NCI-H2107 treated with DMSO at 0.1 percent for 48 hours (cell line): Measurements from ENCODE around the gene OPRM1.

Source experiments
- DNase-seq: peaks from one replicate; lab custom pipeline; 2025; ENCODE audit not compliant: unreplicated experiment; lab: John Stamatoyannopoulos, UW

Gene OPRM1

GRCh38 chr6:154080461-154081189 is 41.6 kb downstream of the OPRM1 start:
- no peak for DNase-seq

- no peak for DNase-seq
Measured at GRCh38 chr6:154086510-154086909, 47.5 kb downstream of the OPRM1 start.

GRCh38 chr6:154092326-154092962 is 53.4 kb downstream of the OPRM1 start:
- no peak for DNase-seq

DNA sequence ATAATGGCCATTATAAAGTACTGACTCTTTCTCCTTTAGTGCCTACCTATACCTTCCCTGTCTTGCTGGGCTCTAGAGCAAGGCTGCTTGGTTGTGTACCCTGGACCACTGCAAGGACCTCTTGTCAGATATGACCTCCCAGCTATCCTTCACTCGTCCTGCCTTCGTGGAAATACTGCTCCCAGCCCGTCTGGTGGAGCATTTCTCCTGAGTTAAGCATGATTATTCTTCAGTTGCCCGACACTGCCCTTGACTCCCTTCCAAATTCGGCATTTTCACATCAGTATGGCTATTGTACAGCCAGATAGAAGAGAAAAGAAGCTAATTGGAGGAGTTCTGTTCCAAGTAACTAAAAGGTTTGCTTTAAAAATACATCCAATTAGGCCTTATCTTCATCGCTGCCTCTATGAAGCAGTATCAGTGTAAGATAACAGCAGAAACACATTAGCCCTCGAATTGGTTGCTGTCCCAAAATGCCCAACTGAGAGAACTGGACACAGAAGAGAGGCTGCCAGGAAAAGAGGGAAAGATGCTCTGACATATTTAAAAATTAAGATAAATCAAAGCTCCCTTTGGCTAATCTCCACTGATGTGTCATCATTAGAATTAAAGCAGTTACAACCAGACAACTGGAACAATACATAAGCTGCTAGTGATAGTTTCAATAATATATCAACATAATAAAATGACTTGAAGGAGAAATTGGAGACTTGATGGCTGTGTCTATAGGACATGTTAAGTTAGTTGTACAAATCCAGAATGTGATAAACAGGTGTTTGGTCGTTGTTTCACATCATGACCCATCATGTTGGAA is 54.4 kb downstream of the OPRM1 start:
- DNase-seq: no peak

- DNase-seq: no peak
Measured at GRCh38 chr6:154095571-154095970, 56.5 kb downstream of the OPRM1 start.

- no peak for DNase-seq
Measured at GRCh38 chr6:154096316-154096715, 57.3 kb downstream of the OPRM1 start.

DNA sequence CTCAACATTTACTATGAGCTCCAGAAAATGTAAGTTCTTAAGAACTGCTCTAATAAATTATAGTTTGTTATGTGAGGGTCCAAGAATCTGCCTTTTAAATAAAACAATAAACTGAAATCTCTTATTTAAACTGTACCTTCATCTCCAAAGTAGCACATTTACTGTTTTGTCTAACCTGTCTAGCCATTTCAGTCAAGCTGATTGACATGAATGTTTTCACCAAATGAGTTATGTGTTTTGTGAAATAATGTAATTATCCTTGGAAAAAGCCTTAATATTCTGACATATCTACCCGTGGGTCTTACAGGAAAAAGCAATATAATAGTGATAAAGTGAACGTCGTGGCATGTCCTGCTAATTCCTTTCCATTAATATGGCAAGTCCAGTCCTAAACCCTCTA is 57.8 kb downstream of the OPRM1 start:
- DNase-seq: no peak

- no peak for DNase-seq
Measured at GRCh38 chr6:154099211-154099610, 60.2 kb downstream of the OPRM1 start.

- DNase-seq: no peak
Measured at GRCh38 chr6:154106251-154106650, 67.2 kb downstream of the OPRM1 start.

GRCh38 chr6:154111025-154111424 is 72.0 kb downstream of the OPRM1 start:
- no peak for DNase-seq

- no peak for DNase-seq
Measured at GRCh38 chr6:154112181-154112809, 73.3 kb downstream of the OPRM1 start.

GRCh38 chr6:154113392-154113791 is 74.4 kb downstream of the OPRM1 start:
- DNase-seq: no peak

- DNase-seq: no peak
Measured at GRCh38 chr6:154117485-154117884, 78.4 kb downstream of the OPRM1 start.

DNA sequence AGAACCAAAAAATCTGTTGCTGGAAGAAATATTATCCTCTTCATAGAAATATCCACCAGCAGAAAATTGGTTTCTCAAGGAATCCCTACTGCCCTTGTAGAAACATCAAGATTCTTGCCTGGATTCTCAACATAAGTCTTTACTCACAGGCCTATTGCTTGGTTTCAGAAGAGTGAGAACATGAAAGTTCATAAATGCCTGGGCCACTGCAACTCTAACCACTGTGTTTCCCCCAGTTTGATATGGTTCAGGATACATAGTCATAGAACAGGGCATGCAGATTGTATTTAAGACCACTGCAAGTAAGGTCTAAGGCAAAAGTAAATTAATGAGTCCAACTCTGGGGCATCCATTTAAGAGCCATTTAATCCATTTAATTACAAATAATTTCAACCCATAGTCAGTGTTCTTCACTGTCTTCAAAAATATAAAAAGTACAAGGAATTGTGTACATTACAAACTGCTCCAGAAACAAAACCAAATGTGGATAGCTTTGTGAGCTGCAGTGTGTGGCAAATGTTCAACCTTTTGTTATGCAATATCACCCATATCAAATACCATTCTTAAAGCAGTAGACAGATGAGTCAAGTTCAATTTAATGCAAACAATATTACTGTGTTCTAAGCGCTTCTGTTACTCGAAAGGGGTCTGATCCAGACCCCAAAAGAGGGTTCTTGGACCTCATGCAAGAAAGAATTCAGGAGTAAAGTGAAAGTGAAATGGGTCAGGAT is 83.3 kb downstream of the OPRM1 start:
- no peak for DNase-seq

DNA sequence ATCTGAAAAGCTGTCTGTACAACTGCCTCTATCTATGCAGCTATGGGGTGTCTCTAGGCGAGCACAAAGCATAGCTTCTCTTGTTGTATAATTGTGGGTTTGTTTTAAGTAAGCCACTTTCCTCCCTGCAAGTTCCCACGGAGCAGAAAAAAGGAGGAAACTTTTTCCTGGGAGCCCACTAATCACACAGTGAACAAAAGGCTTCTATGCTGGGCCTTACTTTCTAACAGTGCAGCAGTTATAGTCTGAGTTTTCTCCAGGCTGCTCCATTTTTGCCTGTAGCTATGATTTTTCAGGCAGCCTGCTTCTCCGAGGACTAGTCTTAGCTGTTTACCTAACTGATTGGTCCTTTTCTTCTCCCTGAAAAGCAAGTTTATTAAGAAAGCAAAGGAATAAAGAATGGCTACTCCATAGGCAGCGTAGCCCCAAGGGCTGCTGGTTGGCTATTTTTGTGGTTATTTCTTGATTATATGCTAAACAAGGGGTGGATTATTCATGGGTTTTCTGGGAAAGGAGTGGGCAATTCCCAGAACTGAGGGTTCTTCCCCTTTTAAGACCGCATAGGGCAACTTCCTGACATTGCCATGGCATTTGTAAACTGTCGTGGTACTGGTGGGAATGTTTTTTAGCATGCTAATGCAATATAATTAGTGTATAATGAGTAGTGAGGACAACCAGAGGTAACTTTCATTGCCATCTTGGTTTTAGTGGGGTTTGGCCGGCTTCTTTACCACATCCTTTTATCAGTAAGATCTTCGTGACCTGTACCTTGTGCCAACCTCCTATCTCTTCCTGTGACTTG is 84.3 kb downstream of the OPRM1 start:
- DNase-seq: no peak

- no peak for DNase-seq
Measured at GRCh38 chr6:154125421-154125820, 86.4 kb downstream of the OPRM1 start.

GRCh38 chr6:154127657-154128056 is 88.6 kb downstream of the OPRM1 start:
- peak; percentile 73 for DNase-seq

- DNase-seq: no peak
Measured at GRCh38 chr6:154134471-154135147, 95.6 kb downstream of the OPRM1 start.

GRCh38 chr6:154138793-154139192 is 99.8 kb downstream of the OPRM1 start:
- no peak for DNase-seq
